HG03457 (cell line): ENCODE data around the gene FAM200B.

Experiments
- ATAC-seq: cut with Tn5 transposase; IDR thresholded peaks from one replicate; pipeline ENCODE4 v1.9.1; 2021; ENCODE audit warnings: moderate number of reproducible peaks; ENCODE audit not compliant: unreplicated experiment

FAM200B gene

DNA sequence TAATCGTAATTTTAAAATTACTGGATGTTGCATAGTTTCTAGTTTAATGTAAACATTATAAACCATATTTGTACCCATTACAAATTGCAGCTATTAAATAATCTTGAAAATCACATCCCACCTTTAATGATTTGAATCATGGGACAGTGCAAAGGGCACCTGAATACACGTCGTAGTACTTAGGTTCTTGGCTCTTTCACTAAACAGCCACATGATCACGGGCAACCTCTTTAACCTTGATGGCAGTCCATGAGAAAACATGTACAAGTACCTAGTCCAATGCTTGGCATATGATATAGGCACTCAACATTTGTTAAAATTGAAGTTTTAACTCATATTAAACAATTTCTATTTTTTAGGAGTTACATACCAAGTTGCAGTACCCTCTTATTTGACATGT, 14.6 kb upstream of the FAM200B start:
- no peak for ATAC-seq

- no peak for ATAC-seq
Measured at GRCh38 chr4:15668566-15669435, 12.8 kb upstream of the FAM200B start.

- ATAC-seq, result no peak
Measured at GRCh38 chr4:15670576-15670975, 11.1 kb upstream of the FAM200B start.

DNA sequence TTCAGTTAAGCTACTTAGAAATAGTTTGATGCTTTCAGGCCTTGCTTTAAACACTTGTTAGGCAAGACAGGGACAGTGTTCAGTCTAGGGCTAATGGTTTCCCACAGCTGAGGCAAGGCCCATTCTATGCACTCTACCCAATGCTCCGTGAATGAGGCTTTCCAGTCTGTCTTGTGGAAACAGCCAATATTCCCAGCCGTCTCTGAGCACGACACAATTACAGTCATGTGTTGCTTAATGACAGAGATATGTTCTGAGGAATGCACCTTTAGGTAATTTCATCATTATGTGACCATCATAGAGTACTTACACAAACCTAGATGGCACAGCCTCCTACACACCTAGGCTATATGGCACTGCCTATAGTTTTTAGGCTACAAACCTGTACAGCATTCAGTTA, 9.5 kb upstream of the FAM200B start:
- ATAC-seq, result no peak

DNA sequence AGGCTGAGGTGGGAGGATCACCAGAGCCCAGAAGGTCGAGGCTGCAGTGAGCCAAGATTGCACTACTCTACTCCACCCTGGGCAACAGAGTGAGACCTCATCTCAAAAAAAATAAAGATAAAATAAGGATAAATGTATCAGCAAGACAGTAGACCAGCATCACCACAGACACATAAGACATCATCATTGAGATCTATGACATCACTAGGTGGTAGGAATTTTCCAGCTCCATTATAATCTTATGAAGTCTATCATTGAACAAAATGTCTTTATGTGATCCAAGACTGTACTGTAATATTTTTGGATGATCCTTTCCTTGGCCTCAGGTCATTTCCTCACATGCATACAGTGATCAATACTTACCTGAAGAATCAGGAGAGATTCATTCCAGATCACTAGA, 8.3 kb upstream of the FAM200B start:
- no peak for ATAC-seq

- ATAC-seq, result no peak
Measured at GRCh38 chr4:15674046-15674445, 7.6 kb upstream of the FAM200B start.

DNA sequence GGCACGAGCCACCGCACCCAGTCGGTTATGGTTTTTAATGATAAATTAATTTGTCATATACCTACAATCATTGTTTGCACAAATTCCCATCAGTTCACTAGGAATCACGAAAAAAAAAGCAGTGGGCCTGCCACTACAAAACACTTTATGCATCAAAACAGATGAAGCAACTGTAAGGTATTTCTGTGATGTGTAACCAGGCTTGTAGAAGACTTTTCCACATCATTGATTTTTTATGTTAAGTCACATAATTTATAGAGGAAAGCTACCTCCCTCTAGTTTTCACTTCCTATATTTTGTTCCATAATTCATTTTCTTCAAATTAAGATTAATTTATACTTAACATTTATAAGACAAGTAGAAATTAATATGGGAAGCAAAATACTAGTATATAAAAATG, 6.7 kb upstream of the FAM200B start:
- no peak for ATAC-seq

GRCh38 chr4:15675356-15675755, 6.3 kb upstream of the FAM200B start:
- no peak for ATAC-seq

DNA sequence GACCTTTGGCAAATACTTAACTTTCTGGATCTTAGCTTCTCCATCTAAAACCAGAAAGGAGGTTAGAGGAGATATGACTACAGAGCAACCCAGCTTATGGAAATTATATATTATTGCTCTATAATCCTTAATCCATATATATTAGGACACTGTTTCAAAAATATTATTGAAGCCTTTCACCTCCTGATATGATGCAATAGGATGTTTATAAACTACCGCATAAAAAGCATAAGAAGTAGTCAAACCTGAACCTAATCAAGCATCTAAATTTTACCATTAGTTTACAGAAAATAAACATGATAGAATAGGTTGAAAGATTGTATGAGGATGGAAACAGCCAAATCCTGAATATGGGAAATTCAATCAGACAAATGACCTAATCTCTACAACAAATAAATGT, 5.6 kb upstream of the FAM200B start:
- no peak for ATAC-seq

- ATAC-seq, result no peak
Measured at GRCh38 chr4:15676899-15677298, 4.7 kb upstream of the FAM200B start.

DNA sequence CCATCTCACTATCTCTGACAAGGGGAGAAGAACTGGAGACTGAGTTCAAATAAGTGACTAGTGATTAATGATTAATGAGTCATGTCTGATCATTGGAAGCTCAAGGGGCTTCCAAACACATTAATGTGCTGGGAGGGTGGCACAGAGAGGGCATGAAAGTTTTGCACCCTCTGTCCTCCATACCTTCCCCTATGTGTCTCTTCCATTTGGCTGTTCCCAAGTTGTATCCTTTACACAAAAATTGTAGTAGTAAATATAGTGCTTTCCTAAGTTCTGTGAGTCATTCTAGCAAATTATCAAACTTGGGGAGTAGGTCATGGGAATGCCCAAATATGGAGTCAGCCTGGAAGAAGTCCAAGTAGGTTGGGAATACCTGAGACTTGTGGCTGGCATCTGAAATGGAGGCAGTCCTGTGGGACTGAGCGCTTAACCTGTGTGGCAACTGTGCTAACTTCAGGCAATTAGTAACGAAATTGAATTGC, 4.1 kb upstream of the FAM200B start:
- ATAC-seq, result no peak

GRCh38 chr4:15681067-15681371, 608 bp upstream of the FAM200B start:
- no peak for ATAC-seq

DNA sequence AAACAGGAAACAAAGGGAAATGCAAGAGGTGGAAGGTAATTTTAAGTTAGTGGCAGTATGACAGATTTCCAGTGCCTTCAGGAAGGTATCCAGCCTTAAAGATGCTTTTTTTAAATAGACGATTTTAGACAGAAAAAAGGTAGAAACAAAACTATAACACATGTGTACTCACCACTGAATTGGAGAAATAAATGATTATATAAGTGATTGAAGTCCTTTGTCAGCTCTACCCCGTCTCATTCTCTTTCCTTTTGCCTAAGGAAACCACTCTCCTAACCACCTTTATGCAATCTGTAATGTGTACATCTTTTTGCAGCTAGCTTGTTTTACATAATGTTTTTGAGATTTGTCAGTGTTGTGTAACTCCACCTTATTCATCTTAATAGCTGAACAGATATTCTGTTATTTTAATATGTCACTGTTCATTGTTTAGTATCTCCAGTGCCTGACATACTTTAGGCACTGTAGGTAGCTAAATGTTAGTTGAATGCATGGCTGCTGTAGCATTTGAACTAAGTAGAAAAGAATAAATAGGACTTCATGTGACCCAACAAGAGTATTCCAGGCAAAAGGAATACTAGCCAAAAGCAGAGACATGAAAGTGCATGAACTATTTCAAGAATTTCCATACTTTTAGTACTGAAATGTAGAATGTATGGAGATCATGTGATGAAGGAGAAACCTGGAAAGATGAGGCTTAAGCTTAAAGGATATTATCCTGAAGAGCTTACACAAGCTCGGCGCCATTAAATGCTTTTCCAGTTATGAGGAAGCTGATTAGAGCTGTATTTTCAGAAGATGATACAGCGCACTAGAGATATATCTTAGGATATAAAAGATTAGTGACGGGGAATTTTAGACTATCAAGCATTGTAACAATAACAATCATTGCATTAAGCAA, 865 bp downstream of the FAM200B start:
- no peak for ATAC-seq

GRCh38 chr4:15683143-15683495, 1.5 kb downstream of the FAM200B start:
- no peak for ATAC-seq

DNA sequence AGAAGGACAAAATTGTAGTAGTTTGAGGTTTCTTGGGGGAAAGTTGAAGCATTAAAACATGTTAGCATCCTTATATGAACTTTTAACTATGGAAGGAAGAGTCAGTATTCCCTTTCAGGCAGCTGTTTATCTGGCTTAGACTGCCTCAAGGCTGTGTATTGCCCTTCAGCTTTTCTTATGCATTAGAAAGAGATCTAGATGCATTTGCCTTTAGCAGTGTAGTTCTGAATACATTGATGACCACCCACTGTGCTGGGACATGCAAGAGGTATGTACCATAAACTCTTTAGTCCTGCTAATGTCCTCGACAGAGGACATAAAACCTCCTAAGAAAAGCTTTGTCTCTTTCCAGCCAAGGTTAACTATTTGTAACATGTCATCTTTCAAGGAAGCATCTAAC, 2.9 kb downstream of the FAM200B start:
- ATAC-seq, result no peak

GRCh38 chr4:15688051-15688450, 6.4 kb downstream of the FAM200B start:
- no peak for ATAC-seq

- no peak for ATAC-seq
Measured at GRCh38 chr4:15689540-15689939, 7.9 kb downstream of the FAM200B start.

DNA sequence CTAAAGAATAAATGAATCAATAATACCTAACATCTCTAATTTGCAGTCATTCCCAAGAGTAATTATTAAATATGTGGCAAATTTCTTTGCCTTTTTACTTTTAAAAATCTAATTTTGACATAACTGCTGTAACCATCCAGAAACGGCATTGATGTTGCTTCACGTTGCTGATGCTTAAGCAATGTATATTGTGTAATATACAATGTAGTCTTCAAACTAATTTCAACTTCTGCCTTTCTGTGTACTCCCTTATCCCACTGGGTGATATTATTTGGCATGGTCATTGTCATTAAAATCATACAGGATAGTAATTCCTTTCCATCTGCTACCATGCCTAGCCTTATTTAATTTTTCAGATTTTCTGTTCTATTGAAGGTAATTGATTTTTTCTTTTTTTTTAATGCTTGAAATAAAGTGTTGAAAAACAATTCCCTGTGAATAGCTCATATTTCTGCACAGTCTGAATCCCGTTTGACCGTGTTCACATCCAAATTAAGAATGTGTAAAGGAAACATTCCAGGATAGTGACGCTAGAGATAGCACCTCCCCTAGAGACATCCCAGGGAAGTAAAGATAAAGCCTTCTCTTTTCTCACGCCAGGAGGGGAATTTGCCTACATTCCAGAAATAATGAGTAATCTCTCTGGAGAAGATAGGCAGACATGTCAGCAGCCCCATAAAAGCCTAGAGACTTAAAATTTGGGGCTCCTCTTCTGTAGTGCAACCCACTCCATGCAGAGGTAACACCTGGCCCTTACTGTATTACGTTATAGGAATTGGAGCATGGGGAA, 8.6 kb downstream of the FAM200B start:
- no peak for ATAC-seq

- no peak for ATAC-seq
Measured at GRCh38 chr4:15691346-15692135, 9.9 kb downstream of the FAM200B start.

GRCh38 chr4:15692602-15693001, 11.0 kb downstream of the FAM200B start:
- ATAC-seq, result no peak

- no peak for ATAC-seq
Measured at GRCh38 chr4:15694431-15694830, 12.8 kb downstream of the FAM200B start.
